Ramos (cell line): Measurements from ENCODE around the gene HOXA10.

Experiments used
- in situ Hi-C: fragments of 300-500 bp; cut with MboI; formaldehyde crosslinking; loops from one replicate; pipeline ENCODE4 v1.14.3; 2022; ENCODE audit warnings: low sequenced_read_pairs; ENCODE audit not compliant: unreplicated experiment

Gene HOXA10

GRCh38 chr7:27183682-27184336 is 9.7 kb upstream of the HOXA10 start:
- in situ Hi-C loops: no loop called here

- in situ Hi-C loops: no loop called here
Observed at GRCh38 chr7:27182861-27183681, 9.0 kb upstream of the HOXA10 start.

- in situ Hi-C loops: no loop called here
Observed at GRCh38 chr7:27182285-27182841, 8.2 kb upstream of the HOXA10 start.

- in situ Hi-C loops: no loop called here
Observed at GRCh38 chr7:27181795-27182275, 7.7 kb upstream of the HOXA10 start.

GRCh38 chr7:27180431-27181420 is 6.6 kb upstream of the HOXA10 start:
- in situ Hi-C loops: no loop called here

GRCh38 chr7:27179503-27180430 is 5.6 kb upstream of the HOXA10 start:
- in situ Hi-C loops: no loop called here

GRCh38 chr7:27179030-27179429 is 4.9 kb upstream of the HOXA10 start:
- in situ Hi-C loops: no loop called here

GRCh38 chr7:27178366-27178765 is 4.2 kb upstream of the HOXA10 start:
- in situ Hi-C loops: no loop called here

- in situ Hi-C loops: no loop called here
Observed at GRCh38 chr7:27177795-27178320, 3.7 kb upstream of the HOXA10 start.

- in situ Hi-C loops: no loop called here
Observed at GRCh38 chr7:27176962-27177794, 3.1 kb upstream of the HOXA10 start.

GRCh38 chr7:27176524-27176845 is 2.4 kb upstream of the HOXA10 start:
- in situ Hi-C loops: no loop called here

GRCh38 chr7:27175626-27176523 is 1.8 kb upstream of the HOXA10 start:
- in situ Hi-C loops: no loop called here

GRCh38 chr7:27174874-27175625 is 930 bp upstream of the HOXA10 start:
- in situ Hi-C loops: loop anchor here (25.0 kb wide), 2 partner anchors 1113 to 1288 kb away; no protein-coding TSS in a partner anchor

GRCh38 chr7:27173511-27173955 is 587 bp downstream of the HOXA10 start:
- in situ Hi-C loops: loop anchor here (25.0 kb wide), 2 partner anchors 1111 to 1286 kb away; no protein-coding TSS in a partner anchor

GRCh38 chr7:27172823-27173510 is 1.2 kb downstream of the HOXA10 start:
- in situ Hi-C loops: loop anchor here (25.0 kb wide), 2 partner anchors 1111 to 1286 kb away; no protein-coding TSS in a partner anchor
